IMR-90 (cell line): Measurements from ENCODE around the gene WASHC1. TPM values are rescaled to one million over a fixed set of nuclear protein-coding genes. Genes with fewer than 3 reads are reported as not detected.
A peak's percentile ranks its signal among the peaks of the same experiment; 100 is the strongest.
"Not testable (repeated sequence)": the region's sequence is repeated elsewhere in the genome, so short reads cannot be mapped to it uniquely, and the experiment has no call there.

ENCODE experiments used
- ATAC-seq: fragments of 200-7000 bp; cut with Tn5 transposase; 2 replicates; pipeline ENCODE4 v1.9.1; 2020; ENCODE audit warnings: low read depth, mild to moderate bottlenecking, moderate library complexity
- BruUV-seq: library from RNA; stranded (reverse); fragments of 400-500 nt; replicated peaks from 2 replicates; lab custom pipeline; 2021; lab: Mats Ljungman, UMichigan
- CTCF ChIA-PET: fragments of 300-600 bp; formaldehyde crosslinking; extraction: SDS; loops from one replicate; lab custom pipeline; 2021; ENCODE audit warnings: antibody characterized with exemption; lab: Yijun Ruan, JAX
- POLR2A ChIA-PET: fragments of 300-600 bp; sonication (Branson Sonifier 250); formaldehyde crosslinking; loops from one replicate; lab custom pipeline; 2022; ENCODE audit warnings: antibody characterized with exemption; ENCODE audit not compliant: unreplicated experiment; lab: Charles Lee
- DNase-seq: peaks from one replicate; pipeline ENCODE4 v3.0.0; 2013
- H2AFZ ChIP-seq: replicated peaks from 2 replicates; pipeline ENCODE3; 2013; ENCODE audit warnings: low read length, mild to moderate bottlenecking; ENCODE audit not compliant: poor library complexity
- H2AK5ac ChIP-seq: 2 replicates; pipeline ENCODE4 v1.6.1; 2013; ENCODE audit warnings: low read depth, low read length, inconsistent platforms
- H2AK9ac ChIP-seq: replicated peaks from 2 replicates; pipeline ENCODE3; 2013; ENCODE audit warnings: mild to moderate bottlenecking, low read depth, low read length, moderate library complexity; ENCODE audit not compliant: poor library complexity
- H2BK120ac ChIP-seq: 2 replicates; pipeline ENCODE4 v1.6.1; 2013; ENCODE audit warnings: low read depth, low read length, inconsistent platforms
- H2BK15ac ChIP-seq: 3 replicates; pipeline ENCODE4 v1.6.1; 2013; ENCODE audit warnings: low read depth, low read length, inconsistent platforms
- H2BK20ac ChIP-seq: 2 replicates; pipeline ENCODE4 v1.6.1; 2013; ENCODE audit warnings: low read depth, mild to moderate bottlenecking, inconsistent platforms, low read length, moderate library complexity
- H2BK5ac ChIP-seq: 2 replicates; pipeline ENCODE4 v1.6.1; 2013; ENCODE audit warnings: mild to moderate bottlenecking, low read depth, low read length, inconsistent platforms; ENCODE audit not compliant: poor library complexity, severe bottlenecking
- H3K14ac ChIP-seq: replicated peaks from 2 replicates; pipeline ENCODE4 v1.6.1; 2013; ENCODE audit warnings: low read depth, low read length, inconsistent platforms
- H3K18ac ChIP-seq: 2 replicates; pipeline ENCODE4 v1.6.1; 2013; ENCODE audit warnings: low read depth, low read length, control low read depth
- H3K23ac ChIP-seq: 2 replicates; pipeline ENCODE4 v1.6.1; 2013; ENCODE audit warnings: low read depth, low read length, inconsistent platforms
- H3K27ac ChIP-seq: 2 replicates; pipeline ENCODE4 v1.5.1; 2013; ENCODE audit warnings: mild to moderate bottlenecking, control low read depth, low read length; ENCODE audit not compliant: insufficient read depth
- H3K27me3 ChIP-seq: 2 replicates; pipeline ENCODE4 v1.6.1; 2013; ENCODE audit warnings: low read length; ENCODE audit not compliant: control insufficient read depth, insufficient read depth
- H3K36me3 ChIP-seq: 2 replicates; pipeline ENCODE4 v1.6.1; 2013; ENCODE audit warnings: low read length, mixed read lengths; ENCODE audit not compliant: control insufficient read depth, insufficient read depth
- H3K4ac ChIP-seq: 2 replicates; pipeline ENCODE4 v1.6.1; 2013; ENCODE audit warnings: low read depth, low read length, inconsistent platforms
- H3K4me1 ChIP-seq: 2 replicates; pipeline ENCODE4 v1.6.1; 2013; ENCODE audit warnings: low read length, mixed read lengths; ENCODE audit not compliant: control insufficient read depth, insufficient read depth
- H3K4me2 ChIP-seq: 2 replicates; pipeline ENCODE4 v1.6.1; 2013; ENCODE audit warnings: low read depth, mild to moderate bottlenecking, control low read depth, low read length, moderate library complexity
- H3K4me3 ChIP-seq: 2 replicates; pipeline ENCODE4 v1.5.1; 2013; ENCODE audit warnings: low read depth, mild to moderate bottlenecking, control low read depth, low read length, moderate library complexity; ENCODE audit not compliant: insufficient read depth
- H3K56ac ChIP-seq: 2 replicates; pipeline ENCODE4 v1.6.1; 2013; ENCODE audit warnings: low read length, inconsistent platforms; ENCODE audit not compliant: insufficient read depth; ENCODE audit errors: extremely low read depth
- H3K79me1 ChIP-seq, 2 experiments: 2 replicates each; pipeline ENCODE4 v1.6.1; 2013; ENCODE audit warnings: low read length in 2 of 2, inconsistent platforms in 1 of 2, low read depth in 1 of 2
- H3K9ac ChIP-seq: 2 replicates; pipeline ENCODE4 v1.6.1; 2013; ENCODE audit warnings: low read depth, low read length, control low read depth
- H3K9me1 ChIP-seq: 2 replicates; pipeline ENCODE4 v1.6.1; 2013; ENCODE audit warnings: low read length, inconsistent platforms; ENCODE audit not compliant: insufficient read depth
- H3K9me3 ChIP-seq: 2 replicates; pipeline ENCODE4 v1.6.1; 2013; ENCODE audit warnings: low read length; ENCODE audit not compliant: control insufficient read depth, insufficient read depth
- H4K20me1 ChIP-seq: 2 replicates; pipeline ENCODE4 v1.6.1; 2013; ENCODE audit warnings: low read length, inconsistent platforms; ENCODE audit not compliant: insufficient read depth
- H4K5ac ChIP-seq: 2 replicates; pipeline ENCODE4 v1.6.1; 2013; ENCODE audit warnings: mild to moderate bottlenecking, low read depth, low read length, control low read depth
- H4K8ac ChIP-seq, 2 experiments: 2 replicates each; pipeline ENCODE4 v1.6.1; 2013; ENCODE audit warnings: low read depth in 2 of 2, low read length in 2 of 2, control low read depth in 1 of 2, inconsistent platforms in 1 of 2
- H4K91ac ChIP-seq: 2 replicates; pipeline ENCODE4 v1.6.1; 2013; ENCODE audit warnings: low read depth, low read length, inconsistent platforms; ENCODE audit not compliant: insufficient read depth
- WGBS, 2 experiments: methylation state at CpG; one replicate each; pipeline versions ENCODE4 v1.1.5 to v1.1.7; 2013; ENCODE audit warnings: missing lambda C conversion rate in 2 of 2; ENCODE audit not compliant: insufficient read length in 1 of 2; ENCODE audit errors: extremely low coverage in 2 of 2; 5-methylcytosine and 5-hydroxymethylcytosine counted together
- dilution Hi-C: fragments of 300-500 bp; cut with HindIII; formaldehyde crosslinking; loops from one replicate; pipeline ENCODE4 v1.14.3; 2018; ENCODE audit warnings: low sequenced_read_pairs; ENCODE audit not compliant: unreplicated experiment
- in situ Hi-C: fragments of 300-500 bp; cut with MboI; formaldehyde crosslinking; loops from 3 replicates; pipeline ENCODE4 v1.14.3; 2019; ENCODE audit warnings: low sequenced_read_pairs, inconsistent platforms, mixed read lengths
- intact Hi-C: fragments of 100-400 bp; cut with micrococcal nuclease; formaldehyde crosslinking; loops from 2 replicates; pipeline ENCODE4 v1.10.0; 2022
- polyA plus RNA-seq, 3 experiments: library from polyadenylated mRNA; depleted of rRNA; stranded (reverse); fragments of >200 nt; gene quantifications; 2 replicates each; pipeline ENCODE4 v1.2.3, GENCODE V29; 2012; ENCODE audit warnings: low replicate concordance in 1 of 3
- total RNA-seq: library from RNA; depleted of rRNA; stranded (reverse); fragments of >200 nt; gene quantifications from 2 replicates; pipeline ENCODE4 v1.2.3, GENCODE V29; 2012

The WASHC1 gene
- total and polyA plus RNA-seq, 2 of the 4 experiments (the other 2 are of a cell fraction), result 3.0 to 13.7 TPM

DNA sequence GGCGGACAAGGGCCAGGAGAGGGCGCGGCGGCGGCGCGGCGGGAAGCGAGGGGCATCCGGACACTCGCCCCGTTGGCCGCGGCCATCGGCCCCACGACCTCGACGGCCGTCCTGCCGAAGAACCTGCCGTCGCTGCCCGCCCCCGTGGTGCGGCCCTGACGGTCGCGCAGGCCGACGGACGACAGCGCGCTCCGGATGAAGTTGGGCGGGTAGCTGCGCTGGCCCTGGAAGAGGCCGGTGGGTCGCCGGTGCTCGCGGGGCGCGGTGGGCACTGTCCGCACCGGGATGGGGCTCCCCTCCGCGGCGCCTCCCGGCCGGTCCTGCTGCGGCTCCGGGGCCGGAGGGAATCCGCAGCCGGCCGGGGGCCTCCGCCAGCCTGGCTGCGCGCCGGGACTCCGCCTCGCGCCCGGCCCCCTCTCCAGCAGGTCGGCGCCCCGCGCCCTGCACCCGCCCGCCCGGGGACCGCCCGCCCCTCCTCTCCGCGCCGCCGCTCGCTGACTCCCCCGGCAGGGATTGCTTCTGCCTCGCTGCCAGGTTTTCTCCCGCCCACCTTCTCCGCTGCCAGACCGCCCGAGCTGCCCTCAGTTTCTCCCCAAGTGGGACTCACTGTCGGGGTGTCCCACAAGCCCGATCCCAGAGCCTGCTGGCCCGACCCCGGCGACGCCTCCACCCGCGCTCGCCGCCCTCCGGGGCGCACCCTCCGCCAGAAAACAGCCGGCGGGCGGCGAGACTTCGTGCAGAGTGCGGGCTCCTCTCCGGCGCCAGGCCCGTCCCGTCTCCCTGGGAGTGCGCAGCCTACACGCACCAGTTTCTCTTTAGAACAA is 44.0 kb upstream of the WASHC1 start:
- POLR2A ChIA-PET, in situ Hi-C loops, H3K56ac ChIP-seq, H3K79me1 ChIP-seq, H3K23ac ChIP-seq, intact Hi-C loops, H3K27me3 ChIP-seq, H3K4me1 ChIP-seq, CTCF ChIA-PET, H3K4ac ChIP-seq, H2AK9ac ChIP-seq, H3K36me3 ChIP-seq, H3K9me1 ChIP-seq, H2BK15ac ChIP-seq, BruUV-seq, H3K14ac ChIP-seq, H4K20me1 ChIP-seq, H2BK20ac ChIP-seq, dilution Hi-C loops, H3K9me3 ChIP-seq: not testable (repeated sequence)
- DNase-seq (peak; percentile 25), ATAC-seq (peak; percentile 62)
- Histone ChIP-seq H3K18ac (peak overlapping the region; percentile 45; the same call in 1 of the 2 replicates), H3K27ac (peak overlapping the region; percentile 80), H3K4me2 (peak overlapping the region; percentile 61), H4K91ac (peak overlapping the region; percentile 68), H2AFZ (peak overlapping the region; percentile 78), H4K5ac (peak overlapping the region; percentile 75), H2BK5ac (peak overlapping the region; percentile 69), H3K9ac (peak overlapping the region; percentile 68), H2BK120ac (peak overlapping the region; percentile 92; the same call in 1 of the 2 replicates), H2AK5ac (0 out of 2 replicates have a peak overlapping the region, but pooled peaks have one; percentile 9), H3K4me3 (peak overlapping the region; percentile 72), H4K8ac (peak overlapping the region; percentile 75 to 92; a peak in 3 of 4 replicates)
- WGBS, 2 experiments, result 1% methylated on average over 27 of the region's 109 CpGs; no CpG with 5 or more reads in 1 of the 2 experiments
